Right lobe of liver (tissue), 4 donors: ENCODE measurements around the gene TRPM3.

ENCODE experiments used
- POLR2A ChIP-seq: fragments of 450-650 bp; IDR thresholded peaks from one replicate; pipeline ENCODE4 v1.6.1; 2017; ENCODE audit warnings: antibody characterized with exemption, mild to moderate bottlenecking
- TF ChIP-seq, protein P1 (sequence below), 4 donors: fragments of 200-600 bp in 3 of 4; fragments of 450-650 bp in 1 of 4; IDR thresholded peaks; one replicate each; pipeline versions ENCODE4 v1.5.1 to v1.8.0; 2016 to 2022; ENCODE audit warnings: antibody characterized with exemption in 4 of 4, mild to moderate bottlenecking in 2 of 4
- donor health status: DM: no; HTN: no; CAD: no.
- donor health status: DM: no; HTN: no; CAD: no.
- donor health status: DM: no; HTN: yes; CAD: no.

DNA sequence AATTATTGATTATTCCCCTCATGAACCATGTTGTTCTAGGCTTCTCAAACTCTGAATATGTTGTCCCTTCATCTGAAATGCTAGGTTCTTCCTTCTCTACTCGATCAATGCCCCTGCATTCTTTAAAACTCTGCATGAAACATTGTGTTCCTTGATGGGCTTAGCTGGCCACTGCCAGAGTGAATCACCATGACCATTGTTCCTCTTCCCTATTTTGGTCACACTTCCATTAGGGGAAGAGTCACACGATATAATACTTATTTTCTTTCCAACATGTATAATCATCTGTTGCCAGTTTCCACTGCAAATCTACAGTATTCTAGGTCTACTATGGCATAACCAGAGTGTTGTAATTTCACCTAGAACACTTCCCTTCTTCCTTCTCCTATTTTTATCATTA lies 247.9 kb downstream of the TRPM3 start:
- TF ChIP-seq, protein P1, sequence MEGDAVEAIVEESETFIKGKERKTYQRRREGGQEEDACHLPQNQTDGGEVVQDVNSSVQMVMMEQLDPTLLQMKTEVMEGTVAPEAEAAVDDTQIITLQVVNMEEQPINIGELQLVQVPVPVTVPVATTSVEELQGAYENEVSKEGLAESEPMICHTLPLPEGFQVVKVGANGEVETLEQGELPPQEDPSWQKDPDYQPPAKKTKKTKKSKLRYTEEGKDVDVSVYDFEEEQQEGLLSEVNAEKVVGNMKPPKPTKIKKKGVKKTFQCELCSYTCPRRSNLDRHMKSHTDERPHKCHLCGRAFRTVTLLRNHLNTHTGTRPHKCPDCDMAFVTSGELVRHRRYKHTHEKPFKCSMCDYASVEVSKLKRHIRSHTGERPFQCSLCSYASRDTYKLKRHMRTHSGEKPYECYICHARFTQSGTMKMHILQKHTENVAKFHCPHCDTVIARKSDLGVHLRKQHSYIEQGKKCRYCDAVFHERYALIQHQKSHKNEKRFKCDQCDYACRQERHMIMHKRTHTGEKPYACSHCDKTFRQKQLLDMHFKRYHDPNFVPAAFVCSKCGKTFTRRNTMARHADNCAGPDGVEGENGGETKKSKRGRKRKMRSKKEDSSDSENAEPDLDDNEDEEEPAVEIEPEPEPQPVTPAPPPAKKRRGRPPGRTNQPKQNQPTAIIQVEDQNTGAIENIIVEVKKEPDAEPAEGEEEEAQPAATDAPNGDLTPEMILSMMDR (IDR thresholded peaks at IDR 0.05): no peak
- no peak for TF ChIP-seq POLR2A
